ENCODE results near the gene USP9X.
"Not testable (repeated sequence)": the region's sequence is repeated elsewhere in the genome, so short reads cannot be mapped to it uniquely, and the experiment has no call there.

- not testable (repeated sequence) for TF ChIP-seq CTCF (IDR thresholded peaks at IDR 0.05; ENCODE audit: low read depth, low read length); EZH2phosphoT487 (IDR thresholded peaks at IDR 0.05; ENCODE audit: low read depth)
These were observed 200.7 kb downstream of the USP9X start for GRCh38 chrX:41285928-41286327.
